Neural cell (in vitro differentiated cells): ENCODE data around the gene DUSP7. TPM values are rescaled to one million over a fixed set of nuclear protein-coding genes. Genes with fewer than 3 reads are reported as not detected.

ENCODE experiments used
- H2AFZ ChIP-seq: fragments of 200-600, 300-800 bp; sonication (generic), shearing (Covaris generic); 2 replicates; pipeline ENCODE4 v1.6.0; 2014; ENCODE audit warnings: low read depth, mild to moderate bottlenecking, antibody characterized with exemption, low read length, moderate library complexity
- H3F3A ChIP-seq: fragments of 200-600 bp; shearing (Covaris generic); 2 replicates; pipeline ENCODE4 v1.6.1; 2016; ENCODE audit warnings: mild to moderate bottlenecking, moderate library complexity, mixed read lengths, antibody characterized with exemption, low read length; ENCODE audit not compliant: insufficient read depth, poor library complexity, severe bottlenecking
- H3K27ac ChIP-seq: fragments of 200-600, 300-800 bp; sonication (generic), shearing (Covaris generic); 2 replicates; pipeline ENCODE4 v1.5.1; 2014; ENCODE audit warnings: mild to moderate bottlenecking, low read length, moderate library complexity
- H3K27me3 ChIP-seq: fragments of 300-800, 200-600 bp; sonication (generic), shearing (Covaris generic); 2 replicates; pipeline ENCODE4 v1.6.0; 2014; ENCODE audit warnings: mild to moderate bottlenecking, low read depth, low read length, moderate library complexity; ENCODE audit not compliant: insufficient read depth
- H3K36me3 ChIP-seq: fragments of 300-800, 200-600 bp; sonication (generic), shearing (Covaris generic); 2 replicates; pipeline ENCODE4 v1.5.1; 2014; ENCODE audit warnings: mild to moderate bottlenecking, antibody characterized with exemption, low read length, moderate library complexity; ENCODE audit not compliant: insufficient read depth
- H3K4me2 ChIP-seq: fragments of 300-800, 200-600 bp; sonication (generic), shearing (Covaris generic); 2 replicates; pipeline ENCODE4 v1.6.0; 2014; ENCODE audit warnings: mild to moderate bottlenecking, low read length
- H3K4me3 ChIP-seq: fragments of 300-800, 200-600 bp; sonication (generic), shearing (Covaris generic); 2 replicates; pipeline ENCODE4 v1.5.1; 2014; ENCODE audit warnings: mild to moderate bottlenecking, low read length, moderate library complexity
- H3K79me2 ChIP-seq: fragments of 200-600 bp; shearing (Covaris generic); replicated peaks from 2 replicates; pipeline ENCODE4 v1.6.0; 2014; ENCODE audit warnings: mild to moderate bottlenecking, low read length, moderate library complexity; ENCODE audit not compliant: insufficient read depth
- H3K9ac ChIP-seq: fragments of 300-800, 200-600 bp; sonication (generic), shearing (Covaris generic); 2 replicates; pipeline ENCODE4 v1.6.1; 2016; ENCODE audit warnings: mild to moderate bottlenecking, low read length, mixed read lengths
- H3K9me2 ChIP-seq: fragments of 200-600 bp; shearing (Covaris generic); 2 replicates; pipeline ENCODE4 v1.6.1; 2016; ENCODE audit warnings: mild to moderate bottlenecking, low read length, mixed read lengths; ENCODE audit not compliant: insufficient read depth
- H3K9me3 ChIP-seq: fragments of 200-600, 300-800 bp; sonication (generic), shearing (Covaris generic); 2 replicates; pipeline ENCODE4 v1.6.1; 2016; ENCODE audit warnings: mild to moderate bottlenecking, mixed run types, low read length, moderate library complexity, mixed read lengths
- H4K20me1 ChIP-seq: fragments of 200-600 bp; shearing (Covaris generic); 2 replicates; pipeline ENCODE4 v1.6.1; 2016; ENCODE audit warnings: mild to moderate bottlenecking, mixed run types; ENCODE audit not compliant: insufficient read depth
- CTCF ChIP-seq: fragments of 450-650 bp; IDR thresholded peaks from 2 replicates; pipeline ENCODE4 v1.5.1; 2014; ENCODE audit warnings: antibody characterized with exemption, mild to moderate bottlenecking, moderate library complexity; ENCODE audit not compliant: poor library complexity, severe bottlenecking
- EP300 ChIP-seq: fragments of 450-650 bp; conservative IDR thresholded peaks from 2 replicates; pipeline ENCODE4 v1.6.1; 2014; ENCODE audit warnings: antibody characterized with exemption, mild to moderate bottlenecking, moderate library complexity; ENCODE audit not compliant: poor library complexity, severe bottlenecking
- EZH2 ChIP-seq: fragments of 200-600, 300-800 bp; shearing (Covaris generic), sonication (generic); IDR thresholded peaks from 2 replicates; pipeline ENCODE4 v1.6.1; 2014; ENCODE audit warnings: antibody characterized with exemption, low read length, borderline replicate concordance, mild to moderate bottlenecking; ENCODE audit not compliant: insufficient read depth, poor library complexity, severe bottlenecking
- MXI1 ChIP-seq: fragments of 450-650 bp; conservative IDR thresholded peaks from 2 replicates; pipeline ENCODE4 v1.6.1; 2014; ENCODE audit warnings: antibody characterized with exemption, mild to moderate bottlenecking; ENCODE audit not compliant: poor library complexity, severe bottlenecking
- POLR2AphosphoS5 ChIP-seq: IDR thresholded peaks from 2 replicates; pipeline ENCODE4 v1.6.1; 2012
- RAD21 ChIP-seq: fragments of 450-650 bp; conservative IDR thresholded peaks from 2 replicates; pipeline ENCODE4 v1.6.1; 2014; ENCODE audit warnings: antibody characterized with exemption, mild to moderate bottlenecking, moderate library complexity
- REST ChIP-seq: IDR thresholded peaks from 2 replicates; pipeline ENCODE4 v1.6.1; 2012; ENCODE audit warnings: borderline replicate concordance
- SMC3 ChIP-seq: fragments of 450-650 bp; conservative IDR thresholded peaks from 2 replicates; pipeline ENCODE4 v1.6.1; 2014; ENCODE audit warnings: antibody characterized with exemption, mild to moderate bottlenecking, moderate library complexity; ENCODE audit not compliant: poor library complexity
- TAF1 ChIP-seq: IDR thresholded peaks from 2 replicates; pipeline ENCODE4 v1.6.1; 2012; ENCODE audit warnings: low read depth
- polyA plus RNA-seq: library from polyadenylated mRNA; depleted of rRNA; stranded (reverse); fragments of >200 nt; gene quantifications from 2 replicates; pipeline ENCODE4 v1.2.3, GENCODE V29; 2014

DUSP7 gene
- polyA plus RNA-seq, 1 donor from 2014 or later: 8.5 TPM

- TF ChIP-seq EP300 (no peak), RAD21 (no peak), POLR2AphosphoS5 (no peak)
Observed at GRCh38 chr3:52077925-52078324, 21.6 kb upstream of the DUSP7 start (continued).

- Histone ChIP-seq H3K9me3 (no peaks in the 10 kb centered on the region), H4K20me1 (no peaks in the 10 kb centered on the region), H3K9me2 (no peaks in the 10 kb centered on the region), H3K79me2 (no peaks in the 10 kb centered on the region), H2AFZ (no peak overlapping the region), H3K36me3 (no peaks in the 10 kb centered on the region), H3K27ac (no peak overlapping the region), H3K4me2 (no peak overlapping the region), H3K9ac (no peak overlapping the region), H3K4me3 (no peak overlapping the region), H3K27me3 (no peaks in the 10 kb centered on the region), H3F3A (no peaks in the 10 kb centered on the region)
- TF ChIP-seq MXI1: no peak
- TF ChIP-seq CTCF: no peak
- TF ChIP-seq EP300: no peak
- no peak for TF ChIP-seq POLR2AphosphoS5
- no peak for TF ChIP-seq EZH2
- TF ChIP-seq REST: no peak
- no peak for TF ChIP-seq TAF1
- TF ChIP-seq RAD21: no peak
- no peak for TF ChIP-seq SMC3
Observed at GRCh38 chr3:52076896-52077780, 20.8 kb upstream of the DUSP7 start.

- Histone ChIP-seq H4K20me1 (no peaks in the 10 kb centered on the region), H3K9ac (no peak overlapping the region), H3K27me3 (no peaks in the 10 kb centered on the region), H3K9me3 (no peaks in the 10 kb centered on the region), H3K4me2 (no peak overlapping the region), H3K9me2 (no peaks in the 10 kb centered on the region), H2AFZ (no peak overlapping the region), H3F3A (no peaks in the 10 kb centered on the region), H3K4me3 (no peak overlapping the region), H3K36me3 (no peaks in the 10 kb centered on the region), H3K27ac (no peak overlapping the region), H3K79me2 (no peaks in the 10 kb centered on the region)
- TF ChIP-seq EZH2: no peak
Observed at GRCh38 chr3:52073490-52073889, 17.1 kb upstream of the DUSP7 start.
